GM18861 (cell line): Measurements from ENCODE around the gene HSPG2.

Experiments
- ATAC-seq: cut with Tn5 transposase; IDR thresholded peaks from one replicate; pipeline ENCODE4 v1.9.1; 2021; ENCODE audit not compliant: unreplicated experiment

The HSPG2 gene

GRCh38 chr1:21884456-21885235 is 52.5 kb downstream of the HSPG2 start:
- no peak for ATAC-seq

GRCh38 chr1:21882721-21883415 is 54.2 kb downstream of the HSPG2 start:
- no peak for ATAC-seq

GRCh38 chr1:21881250-21881649 is 55.9 kb downstream of the HSPG2 start:
- no peak for ATAC-seq

- ATAC-seq = no peak
These were observed 56.5 kb downstream of the HSPG2 start for GRCh38 chr1:21880619-21880970.

GRCh38 chr1:21879928-21880618 is 57.0 kb downstream of the HSPG2 start:
- ATAC-seq = no peak

- no peak for ATAC-seq
These were observed 58.2 kb downstream of the HSPG2 start for GRCh38 chr1:21878840-21879478.

GRCh38 chr1:21878009-21878773 is 58.9 kb downstream of the HSPG2 start:
- ATAC-seq = no peak

GRCh38 chr1:21876267-21876666 is 60.8 kb downstream of the HSPG2 start:
- no peak for ATAC-seq

GRCh38 chr1:21875621-21876063 is 61.5 kb downstream of the HSPG2 start:
- no peak for ATAC-seq

GRCh38 chr1:21874778-21875547 is 62.1 kb downstream of the HSPG2 start:
- no peak for ATAC-seq

GRCh38 chr1:21874328-21874727 is 62.8 kb downstream of the HSPG2 start:
- ATAC-seq = no peak

- ATAC-seq = no peak
These were observed 63.3 kb downstream of the HSPG2 start for GRCh38 chr1:21873761-21874160.

GRCh38 chr1:21873174-21873573 is 63.9 kb downstream of the HSPG2 start:
- ATAC-seq = no peak

GRCh38 chr1:21872445-21873079 is 64.5 kb downstream of the HSPG2 start:
- no peak for ATAC-seq

- ATAC-seq = no peak
These were observed 65.2 kb downstream of the HSPG2 start for GRCh38 chr1:21871943-21872342.

- no peak for ATAC-seq
These were observed 66.5 kb downstream of the HSPG2 start for GRCh38 chr1:21870611-21871010.

GRCh38 chr1:21869620-21870121 is 67.4 kb downstream of the HSPG2 start:
- ATAC-seq = no peak

- no peak for ATAC-seq
These were observed 68.1 kb downstream of the HSPG2 start for GRCh38 chr1:21868941-21869454.

GRCh38 chr1:21868482-21868881 is 68.6 kb downstream of the HSPG2 start:
- ATAC-seq = no peak
